Measurements from ENCODE around the gene TMEM121.

Gene TMEM121

DNA sequence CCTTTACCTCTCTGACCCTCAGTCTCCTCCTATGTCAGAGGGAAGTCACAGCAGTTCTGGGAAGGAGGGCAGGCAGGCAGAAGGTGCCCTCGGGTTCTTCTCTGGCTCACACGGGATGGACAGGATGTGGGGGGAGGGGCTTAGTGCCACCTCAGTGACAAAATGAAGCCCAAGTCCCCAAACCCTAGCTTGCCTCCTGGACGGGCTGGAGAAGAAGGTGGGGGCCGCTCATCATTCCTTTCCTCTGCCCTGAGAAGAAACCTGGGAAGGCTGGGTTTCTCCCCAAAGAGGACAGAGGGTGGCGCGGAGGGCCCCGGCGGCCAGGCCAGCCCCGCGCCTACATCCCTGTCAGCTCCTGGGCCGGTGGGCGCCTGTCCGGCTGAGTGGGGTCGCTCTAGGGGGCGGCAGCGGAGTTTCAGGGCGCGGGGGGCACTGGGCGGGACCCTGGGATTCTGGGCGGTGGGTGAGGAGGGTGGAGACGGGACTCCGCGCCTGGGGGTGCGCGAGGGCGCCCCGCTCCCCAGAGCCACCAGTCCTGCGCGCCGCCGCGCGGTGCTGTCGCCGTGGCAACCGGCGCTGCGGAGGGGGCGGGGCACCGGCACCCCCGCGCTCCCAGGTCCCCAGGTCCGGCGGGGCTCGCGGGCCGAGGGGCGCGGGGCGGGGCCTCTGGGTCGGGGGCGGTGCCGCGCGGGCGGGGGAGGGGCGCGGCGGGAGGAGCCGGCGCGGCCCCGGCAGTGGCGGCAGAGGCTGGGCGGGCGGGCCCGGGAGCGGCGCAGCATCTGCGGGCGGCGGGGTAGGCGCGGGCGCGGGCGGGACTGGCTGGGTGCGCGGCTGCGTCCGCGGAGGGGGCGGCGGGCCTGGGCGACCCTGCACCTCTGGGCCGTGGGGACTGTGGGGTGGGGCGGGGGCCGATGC is at the start of gene TMEM121:
TSS of gene TMEM121 (plus strand) at position 723 of the 915 bp plus-strand sequence. CDS start 2,252 bp downstream, outside the sequence.
- DNase-seq: no peak

- no peak for DNase-seq
Observed at GRCh38 chr14:105476831-105477659, 49.3 kb upstream of the TMEM121 start.

DNA sequence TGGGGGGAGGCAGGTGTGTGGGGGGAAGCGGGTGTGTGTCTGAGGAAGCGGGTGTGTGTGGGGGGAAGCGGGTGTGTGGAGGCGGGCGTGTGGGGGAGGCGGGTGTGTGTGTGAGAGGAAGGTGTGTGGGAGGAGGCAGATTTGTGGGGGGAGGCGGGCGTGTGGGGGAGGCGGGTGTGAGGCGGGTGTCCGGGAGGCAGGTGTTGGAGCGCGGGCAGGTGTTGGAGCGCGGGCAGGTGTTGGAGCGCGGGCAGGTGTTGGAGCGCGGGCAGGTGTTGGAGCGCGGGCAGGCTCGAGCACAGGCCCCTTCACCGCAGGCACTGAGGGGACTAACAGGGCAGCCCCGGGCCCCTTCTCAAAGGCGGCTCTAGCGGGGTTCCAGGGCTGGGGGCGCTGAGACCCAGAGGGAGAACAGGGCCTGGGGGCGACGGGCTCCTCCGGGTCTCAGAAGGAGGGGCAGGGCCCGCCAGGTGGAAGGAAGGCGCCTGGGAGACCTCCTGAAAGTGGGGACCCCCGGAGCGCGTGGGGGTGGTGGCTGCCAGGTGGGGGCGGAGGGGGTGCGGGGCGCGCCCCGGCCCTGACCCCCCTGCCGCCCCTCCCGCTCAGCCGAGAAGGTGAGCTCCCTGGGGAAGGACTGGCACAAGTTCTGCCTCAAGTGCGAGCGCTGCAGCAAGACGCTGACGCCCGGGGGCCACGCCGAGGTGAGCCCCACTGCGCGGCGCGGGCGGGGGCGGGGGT is 48.6 kb upstream of the TMEM121 start:
- peak; percentile 52 for DNase-seq

GRCh38 chr14:105478398-105479251 is 47.8 kb upstream of the TMEM121 start:
- DNase-seq: no peak

GRCh38 chr14:105479431-105480158 is 46.8 kb upstream of the TMEM121 start:
- DNase-seq: no peak

- no peak for DNase-seq
Observed at GRCh38 chr14:105480199-105480746, 46.1 kb upstream of the TMEM121 start.

- DNase-seq: peak; percentile 88
Observed at GRCh38 chr14:105480807-105481801, 45.3 kb upstream of the TMEM121 start.

GRCh38 chr14:105481886-105482457 is 44.4 kb upstream of the TMEM121 start:
- DNase-seq: peak; percentile 96

DNA sequence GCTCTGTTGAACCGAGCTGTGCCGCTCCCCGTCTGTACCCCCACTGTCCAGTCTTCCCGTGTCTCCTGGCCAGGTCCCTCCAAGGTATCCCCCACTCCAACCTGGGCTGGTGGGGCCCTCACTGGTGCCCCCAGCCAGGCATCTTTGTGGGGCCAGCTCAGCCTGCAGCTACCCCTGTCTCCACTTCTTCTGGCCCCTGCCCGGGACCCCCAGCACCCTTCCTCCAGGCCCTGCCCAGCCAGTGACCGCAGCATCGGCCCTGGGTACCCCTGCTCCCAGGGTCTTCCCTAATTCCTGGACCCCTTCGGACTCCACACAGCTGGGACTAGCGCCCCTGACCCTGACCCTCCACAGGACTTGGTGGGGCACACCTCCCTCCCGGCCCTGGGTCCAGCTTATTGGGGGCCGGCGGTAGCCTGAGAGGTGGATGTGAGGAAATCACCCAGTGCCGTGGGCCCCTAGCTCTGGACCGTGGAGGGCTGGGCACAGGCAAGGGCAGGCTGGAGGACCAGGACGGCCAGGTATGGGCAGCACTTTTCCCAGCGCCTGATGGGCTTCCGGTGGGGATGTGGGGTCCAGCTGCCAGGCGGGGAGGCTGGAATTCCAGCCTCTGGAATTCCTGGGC is 43.8 kb upstream of the TMEM121 start:
- no peak for DNase-seq

GRCh38 chr14:105483300-105484068 is 42.9 kb upstream of the TMEM121 start:
- DNase-seq: no peak

DNA sequence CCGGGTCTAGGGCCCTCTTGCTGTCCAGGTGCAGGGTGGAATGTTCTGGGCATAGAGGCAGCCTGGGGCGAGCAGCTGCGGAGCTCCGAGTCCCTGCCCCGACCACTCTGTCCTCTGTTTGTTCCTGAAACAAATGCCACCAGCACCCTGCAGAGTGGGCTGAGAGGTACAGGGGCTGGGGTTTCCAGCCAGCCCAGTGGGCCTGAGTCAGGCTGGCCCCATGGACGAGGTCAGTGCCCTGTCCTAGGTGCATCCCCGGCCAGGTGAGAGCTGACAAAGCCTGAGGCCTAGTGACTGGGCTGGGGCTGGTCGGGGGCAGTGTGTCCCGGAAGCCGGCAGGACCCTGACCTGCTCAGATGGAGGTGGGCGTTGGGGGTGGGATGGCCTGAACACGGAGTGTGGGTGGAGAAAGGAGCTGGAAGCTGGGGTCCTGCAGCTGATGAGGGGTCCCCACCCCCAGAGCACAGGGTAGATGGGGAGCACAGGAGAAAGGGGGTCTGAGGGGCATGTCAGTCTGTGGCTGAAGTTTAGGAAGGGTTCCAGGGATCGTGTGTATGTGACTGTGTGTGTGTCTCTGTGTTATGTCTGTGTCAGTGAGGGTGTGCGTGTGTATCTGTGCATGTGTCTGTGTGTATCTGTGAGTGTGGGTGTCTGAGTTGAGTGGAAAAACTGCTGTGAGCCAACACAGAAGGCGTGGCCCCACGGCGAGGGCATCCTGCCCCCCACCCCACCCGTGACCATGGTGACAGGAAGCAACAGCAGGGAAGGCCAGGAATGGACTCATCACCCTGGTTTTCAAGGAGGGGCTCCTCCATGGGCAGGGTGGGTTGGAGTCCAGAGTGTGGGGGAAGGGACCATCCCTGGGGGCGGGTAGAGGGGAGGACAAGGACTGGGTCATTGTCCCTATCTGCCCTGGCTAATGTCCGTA is 42.0 kb upstream of the TMEM121 start:
- DNase-seq: no peak

GRCh38 chr14:105484997-105485393 is 41.4 kb upstream of the TMEM121 start:
- no peak for DNase-seq

DNA sequence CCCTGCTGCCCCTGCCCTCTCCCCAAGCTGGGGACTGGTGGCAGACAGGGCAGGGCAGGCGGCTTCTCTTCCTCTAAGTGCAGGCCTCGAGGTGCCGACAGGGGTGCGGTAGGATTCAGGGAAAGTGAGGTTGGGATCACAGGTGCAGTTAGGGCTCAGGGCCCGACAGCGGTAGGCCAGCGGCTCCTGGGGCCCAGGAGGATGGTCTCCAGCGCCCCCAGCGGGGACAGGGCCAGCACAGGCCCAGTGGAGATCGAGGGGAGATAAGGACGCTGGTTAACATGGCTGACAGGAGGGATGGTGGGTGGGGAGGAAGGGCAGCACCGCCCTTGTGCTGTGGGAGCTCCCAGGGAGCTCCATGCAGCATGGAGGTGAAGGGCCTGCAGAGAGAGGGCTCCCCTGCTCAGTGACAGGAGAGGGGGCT is 40.6 kb upstream of the TMEM121 start:
- DNase-seq: no peak

DNA sequence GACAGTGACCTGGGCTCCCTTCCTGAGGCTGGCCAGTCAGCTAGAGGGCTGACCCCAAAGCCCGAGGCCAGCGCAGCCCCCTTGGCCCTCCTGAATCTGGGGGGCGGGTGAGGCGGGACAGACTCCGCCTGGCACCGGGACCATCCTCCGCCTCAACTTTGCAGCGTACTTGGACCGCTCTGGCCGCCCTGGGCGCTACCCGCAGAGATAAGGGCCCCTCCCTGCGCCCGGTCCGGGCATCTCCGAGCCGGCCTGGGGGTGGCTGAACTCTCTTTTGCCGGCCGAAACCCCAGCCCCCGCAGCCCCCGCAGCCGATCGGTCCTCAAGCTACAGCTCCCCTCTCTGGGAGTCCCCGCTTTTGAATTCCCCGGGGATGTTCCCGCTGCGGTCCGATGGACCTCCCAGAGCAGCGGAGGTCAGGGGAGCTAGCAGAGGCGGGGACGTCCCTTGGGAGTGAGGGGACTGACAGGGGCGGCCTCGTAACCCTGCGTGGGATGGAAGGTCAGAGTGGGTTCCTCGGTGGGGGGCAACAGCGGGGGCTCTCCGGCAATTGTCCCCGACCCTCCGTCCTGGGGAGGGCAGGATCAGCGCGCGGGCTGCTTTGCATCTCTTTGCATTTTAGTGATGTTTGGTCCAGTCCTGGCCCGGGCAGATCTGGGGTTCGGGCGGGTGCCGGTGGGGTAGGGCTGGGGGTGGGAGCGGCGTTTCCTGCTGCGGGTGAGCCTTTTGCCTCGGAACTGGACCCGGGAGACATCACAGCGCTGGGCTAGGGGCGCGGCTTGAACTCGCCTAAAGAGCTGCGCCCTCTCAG is 40.0 kb upstream of the TMEM121 start, which contains the start of gene CRIP1:
TSS of gene CRIP1 (plus strand) at position 724 of the 811 bp plus-strand sequence. CDS start 374 bp downstream, outside the sequence.
- no peak for DNase-seq

- DNase-seq: peak; percentile 41
Observed at GRCh38 chr14:105486974-105487448, 39.4 kb upstream of the TMEM121 start.
